OCI-LY7 (cell line): ENCODE results near the gene HMCN1. TPM values are rescaled to one million over a fixed set of nuclear protein-coding genes. Genes with fewer than 3 reads are reported as not detected.

Experiments
- BruUV-seq: library from RNA; stranded (reverse); fragments of 400-500 nt; replicated peaks from 2 replicates; lab custom pipeline; 2021; lab: Mats Ljungman, UMichigan
- CTCF ChIA-PET: fragments of 300-600 bp; sonication (Branson Sonifier 250); formaldehyde crosslinking; loops from one replicate; lab custom pipeline; 2022; ENCODE audit warnings: antibody characterized with exemption; ENCODE audit not compliant: unreplicated experiment; lab: Charles Lee
- POLR2A ChIA-PET: fragments of 300-600 bp; sonication (Branson Sonifier 250); formaldehyde crosslinking; loops from one replicate; lab custom pipeline; 2022; ENCODE audit warnings: antibody characterized with exemption; lab: Charles Lee
- DNase-seq: peaks from one replicate; pipeline ENCODE4 v3.0.0-alpha.2; 2015; ENCODE audit warnings: low spot score
- H2AFZ ChIP-seq: fragments of 200-600 bp; sonication (generic), shearing (Covaris generic); 2 replicates; pipeline ENCODE4 v1.6.1; 2014; ENCODE audit warnings: mild to moderate bottlenecking, antibody characterized with exemption, low read length, moderate library complexity
- H3K27ac ChIP-seq: fragments of 200-600 bp; sonication (generic); 2 replicates; pipeline ENCODE4 v1.5.1; 2014; ENCODE audit warnings: mixed run types, low read depth, mild to moderate bottlenecking, moderate library complexity, low read length, inconsistent platforms; ENCODE audit not compliant: poor library complexity, severe bottlenecking
- H3K36me3 ChIP-seq: fragments of 200-600 bp; sonication (generic); 2 replicates; pipeline ENCODE4 v1.6.1; 2014; ENCODE audit warnings: mild to moderate bottlenecking, antibody characterized with exemption, low read length, moderate library complexity, mixed read lengths; ENCODE audit not compliant: insufficient read depth
- H3K4me1 ChIP-seq: fragments of 200-600 bp; sonication (generic); 2 replicates; pipeline ENCODE4 v1.5.1; 2014; ENCODE audit warnings: mild to moderate bottlenecking, low read length; ENCODE audit not compliant: insufficient read depth, poor library complexity, severe bottlenecking
- H3K4me2 ChIP-seq: fragments of 200-600 bp; sonication (generic); 2 replicates; pipeline ENCODE4 v1.6.1; 2014; ENCODE audit warnings: mild to moderate bottlenecking, low read length
- H3K4me3 ChIP-seq: fragments of 200-600 bp; sonication (generic); 2 replicates; pipeline ENCODE4 v1.5.1; 2014; ENCODE audit warnings: mild to moderate bottlenecking, low read depth, low read length; ENCODE audit not compliant: poor library complexity, severe bottlenecking
- H3K79me2 ChIP-seq: fragments of 200-600 bp; sonication (generic); 2 replicates; pipeline ENCODE4 v1.6.1; 2016; ENCODE audit warnings: low read depth, mild to moderate bottlenecking, low read length, moderate library complexity, mixed read lengths; ENCODE audit not compliant: insufficient read depth
- H3K9me2 ChIP-seq: fragments of 200-600 bp; sonication (generic); 2 replicates; pipeline ENCODE4 v1.6.1; 2016; ENCODE audit warnings: mild to moderate bottlenecking, low read length, mixed read lengths; ENCODE audit not compliant: insufficient read depth
- H3K9me3 ChIP-seq: fragments of 200-600 bp; sonication (generic); 2 replicates; pipeline ENCODE4 v1.6.1; 2014; ENCODE audit warnings: mild to moderate bottlenecking, mixed run types, low read length, mixed read lengths
- H4K20me1 ChIP-seq: fragments of 200-600 bp; sonication (generic); 2 replicates; pipeline ENCODE4 v1.6.1; 2014; ENCODE audit warnings: mild to moderate bottlenecking, antibody characterized with exemption, low read length, moderate library complexity, mixed read lengths; ENCODE audit not compliant: insufficient read depth
- EZH2phosphoT487 ChIP-seq: fragments of 200-600 bp; sonication (generic); IDR thresholded peaks from 2 replicates; pipeline ENCODE4 v1.6.1; 2018; ENCODE audit warnings: low read depth, borderline replicate concordance, mild to moderate bottlenecking, mixed run types, antibody characterized with exemption, low read length, moderate library complexity, mixed read lengths
- intact Hi-C: fragments of 100-400 bp; cut with micrococcal nuclease; formaldehyde crosslinking; loops from one replicate; pipeline ENCODE4 v1.10.0; 2022; ENCODE audit not compliant: unreplicated experiment
- total RNA-seq, 2 experiments: library from RNA; depleted of rRNA in 1 of 2; stranded (reverse); fragments of >200 nt in 1 of 2; shearing (Covaris generic) in 1 of 2; gene quantifications; 2 replicates each; pipeline ENCODE4 v1.2.3, GENCODE V29; 2014 to 2022
- TF ChIP-seq, protein P1 (sequence below): fragments of 200-600 bp; sonication (generic); conservative IDR thresholded peaks from 2 replicates; pipeline ENCODE4 v1.5.1; 2014; ENCODE audit warnings: mild to moderate bottlenecking, antibody characterized with exemption, low read length, moderate library complexity, mixed read lengths

Gene HMCN1
- total RNA-seq, 2 experiments from 2014 or later = 0.02 TPM; not detected in 1

DNA sequence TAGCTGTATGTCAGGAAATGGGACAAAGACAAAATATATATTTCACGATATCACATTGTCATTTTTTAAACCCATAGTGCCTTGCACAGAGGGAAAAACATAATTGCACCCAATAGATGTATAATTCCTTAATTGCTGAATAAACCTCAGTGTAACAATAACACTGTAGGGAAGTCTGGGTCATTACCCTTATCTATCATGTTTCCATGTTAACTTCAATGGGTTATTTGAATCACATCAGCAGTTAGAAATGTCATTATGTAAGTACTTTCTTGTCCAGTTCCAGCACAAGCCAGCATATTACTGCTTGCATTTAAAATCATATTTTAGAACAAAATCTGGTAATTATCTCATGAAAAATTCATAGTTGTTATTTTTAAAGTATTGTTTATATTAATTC, 222.7 kb downstream of the HMCN1 start:
- POLR2A ChIA-PET = no interaction called here
- H3K4me3 ChIP-seq = no peak overlapping the region

DNA sequence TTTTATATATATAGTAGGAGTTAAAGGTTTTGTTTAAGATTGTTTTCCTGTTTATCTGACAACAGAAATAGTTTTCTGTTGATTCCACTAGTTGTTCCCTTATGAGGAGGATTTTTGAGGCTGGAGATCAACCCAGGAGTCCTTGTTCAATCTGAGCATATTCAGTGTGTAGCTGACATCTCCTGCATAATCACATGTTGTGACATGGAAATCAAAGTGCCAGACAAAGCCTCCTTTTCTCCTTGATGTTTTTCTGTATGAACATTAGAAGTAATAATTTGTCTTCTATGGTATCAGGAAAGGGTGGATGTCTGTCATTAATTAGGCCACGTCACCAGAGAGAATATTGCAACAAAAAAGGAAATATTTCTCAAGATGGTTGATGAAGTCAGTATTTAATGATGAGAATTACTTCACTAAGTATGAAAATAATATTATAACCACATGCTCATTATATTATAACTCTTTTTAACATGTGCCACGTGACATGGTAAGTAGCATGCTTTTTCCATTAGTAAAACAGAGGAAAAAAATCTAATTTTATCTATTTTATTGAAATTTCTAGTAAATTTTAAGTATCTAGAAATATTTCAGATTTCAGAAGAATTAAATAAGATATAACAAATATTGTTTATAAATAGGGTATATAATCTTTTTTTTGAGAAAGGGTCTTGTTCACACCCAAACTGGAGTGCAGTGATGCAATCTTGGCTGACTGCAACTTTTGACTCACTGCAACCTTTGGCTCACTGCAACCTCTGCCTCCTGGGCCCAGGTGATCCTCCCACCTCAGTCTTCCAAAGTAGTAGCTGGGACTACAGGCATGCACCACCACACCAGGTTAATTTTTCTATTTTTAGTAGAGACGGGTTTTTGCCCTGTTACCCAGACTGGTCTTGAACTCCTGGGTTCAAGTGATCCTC, 223.5 kb downstream of the HMCN1 start:
- no peak for DNase-seq
- no peak overlapping the region for H2AFZ ChIP-seq
- no peaks in the 10 kb centered on the region for H3K9me2 ChIP-seq
- intact Hi-C loops = no loop called here
- no peaks in the 10 kb centered on the region for H3K9me3 ChIP-seq
- ChIA-PET POLR2A (no interaction called here), CTCF (no interaction called here)
- no peaks in the 10 kb centered on the region for H3K79me2 ChIP-seq
- H4K20me1 ChIP-seq = no peaks in the 10 kb centered on the region
- no peak overlapping the region for H3K27ac ChIP-seq
- H3K36me3 ChIP-seq = no peaks in the 10 kb centered on the region
- H3K4me2 ChIP-seq = no peak overlapping the region
- BruUV-seq = no TSS peak
- H3K4me1 ChIP-seq = no peaks in the 10 kb centered on the region
- H3K4me3 ChIP-seq = no peak overlapping the region
- TF ChIP-seq, protein P1, sequence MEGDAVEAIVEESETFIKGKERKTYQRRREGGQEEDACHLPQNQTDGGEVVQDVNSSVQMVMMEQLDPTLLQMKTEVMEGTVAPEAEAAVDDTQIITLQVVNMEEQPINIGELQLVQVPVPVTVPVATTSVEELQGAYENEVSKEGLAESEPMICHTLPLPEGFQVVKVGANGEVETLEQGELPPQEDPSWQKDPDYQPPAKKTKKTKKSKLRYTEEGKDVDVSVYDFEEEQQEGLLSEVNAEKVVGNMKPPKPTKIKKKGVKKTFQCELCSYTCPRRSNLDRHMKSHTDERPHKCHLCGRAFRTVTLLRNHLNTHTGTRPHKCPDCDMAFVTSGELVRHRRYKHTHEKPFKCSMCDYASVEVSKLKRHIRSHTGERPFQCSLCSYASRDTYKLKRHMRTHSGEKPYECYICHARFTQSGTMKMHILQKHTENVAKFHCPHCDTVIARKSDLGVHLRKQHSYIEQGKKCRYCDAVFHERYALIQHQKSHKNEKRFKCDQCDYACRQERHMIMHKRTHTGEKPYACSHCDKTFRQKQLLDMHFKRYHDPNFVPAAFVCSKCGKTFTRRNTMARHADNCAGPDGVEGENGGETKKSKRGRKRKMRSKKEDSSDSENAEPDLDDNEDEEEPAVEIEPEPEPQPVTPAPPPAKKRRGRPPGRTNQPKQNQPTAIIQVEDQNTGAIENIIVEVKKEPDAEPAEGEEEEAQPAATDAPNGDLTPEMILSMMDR = no peak
- no peak for TF ChIP-seq EZH2phosphoT487

More for the DNA sequence above, 222.7 kb downstream of the HMCN1 start:
- H3K27ac ChIP-seq = no peak overlapping the region
- no peaks in the 10 kb centered on the region for H3K79me2 ChIP-seq
- TF ChIP-seq, protein P1 = no peak
- TF ChIP-seq EZH2phosphoT487 = no peak
- H4K20me1 ChIP-seq = no peaks in the 10 kb centered on the region
- H3K4me1 ChIP-seq = no peaks in the 10 kb centered on the region
- BruUV-seq = no TSS peak
- intact Hi-C loops = no loop called here
- H3K9me2 ChIP-seq = no peaks in the 10 kb centered on the region
- CTCF ChIA-PET = no interaction called here
- H3K9me3 ChIP-seq = no peaks in the 10 kb centered on the region
- no peak overlapping the region for H3K4me2 ChIP-seq
- H3K36me3 ChIP-seq = no peaks in the 10 kb centered on the region
- H2AFZ ChIP-seq = no peak overlapping the region
- no peak for DNase-seq
